Activated gamma-delta T cell treated with anti-CD3 and anti-CD28 coated beads, Interleukin-2, amount 50 U/mL, for 16 hours (primary cell): ENCODE data around the gene BTG2.
"Not testable (repeated sequence)": the region's sequence is repeated elsewhere in the genome, so short reads cannot be mapped to it uniquely, and the experiment has no call there.

Experiments used
- DNase-seq: peaks from one replicate; pipeline ENCODE4 v3.0.0-alpha.2; 2020; ENCODE audit warnings: low read depth

BTG2 gene, protein sequence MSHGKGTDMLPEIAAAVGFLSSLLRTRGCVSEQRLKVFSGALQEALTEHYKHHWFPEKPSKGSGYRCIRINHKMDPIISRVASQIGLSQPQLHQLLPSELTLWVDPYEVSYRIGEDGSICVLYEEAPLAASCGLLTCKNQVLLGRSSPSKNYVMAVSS

GRCh38 chr1:203304919-203305808 is at the start of gene BTG2:
TSS of gene BTG2 (plus strand) at chr1:203305519. CDS start at chr1:203305607, 88 bp downstream.
- DNase-seq, result peak; percentile 86

- DNase-seq, result not testable (repeated sequence)
Observed at GRCh38 chr1:203256636-203257035, 48.7 kb upstream of the BTG2 start.

DNA sequence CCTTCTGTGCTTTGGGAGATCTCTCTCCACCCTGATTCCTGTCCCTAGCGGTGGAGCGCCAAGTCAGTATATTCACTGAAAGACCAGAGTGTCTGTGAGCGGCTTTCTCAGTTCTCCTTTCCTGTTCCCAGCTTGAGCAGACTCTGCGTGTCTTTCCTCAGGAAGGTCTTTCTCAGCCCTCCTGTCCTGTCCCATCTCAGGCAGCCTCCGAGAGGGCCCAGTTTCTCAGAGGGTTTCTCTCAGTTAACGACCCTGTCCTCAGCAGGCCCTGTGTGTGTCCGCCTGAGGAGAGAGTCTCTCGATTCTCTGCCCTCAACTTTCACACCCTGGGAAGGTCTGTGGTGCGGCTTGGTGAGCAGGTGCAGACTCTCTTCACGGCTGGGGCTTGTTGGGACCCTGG is 41.8 kb upstream of the BTG2 start:
- no peak for DNase-seq

- no peak for DNase-seq
Observed at GRCh38 chr1:203264052-203264501, 41.2 kb upstream of the BTG2 start.

- DNase-seq, result no peak
Observed at GRCh38 chr1:203265541-203265940, 39.8 kb upstream of the BTG2 start.

GRCh38 chr1:203266140-203266539 is 39.2 kb upstream of the BTG2 start:
- DNase-seq, result not testable (repeated sequence)

DNA sequence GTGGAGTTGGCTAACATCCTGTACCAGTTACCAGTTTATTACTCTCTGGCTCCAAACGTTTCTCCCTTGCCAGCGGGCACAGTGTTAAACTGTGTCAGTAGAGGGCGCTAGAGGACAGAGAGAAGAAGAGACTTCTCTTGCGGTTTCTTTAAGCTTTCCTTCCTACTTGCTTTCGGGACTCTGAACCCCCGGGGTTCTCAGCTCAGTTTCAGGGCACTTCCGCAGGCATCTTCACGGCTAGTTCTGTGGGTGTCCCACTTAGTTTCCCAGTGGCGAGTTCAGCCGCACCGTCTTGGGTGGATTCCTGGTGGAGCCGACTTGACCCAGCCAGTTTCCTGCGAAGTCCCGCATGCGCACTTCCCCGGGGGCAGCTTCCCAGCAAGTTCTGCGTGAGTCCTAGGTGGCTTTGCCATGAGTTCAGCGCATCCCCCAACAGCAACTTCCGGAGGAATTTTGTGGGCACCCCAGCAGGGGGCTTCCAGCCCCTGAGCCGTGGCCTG is 37.9 kb upstream of the BTG2 start:
- DNase-seq, result peak; percentile 75

DNA sequence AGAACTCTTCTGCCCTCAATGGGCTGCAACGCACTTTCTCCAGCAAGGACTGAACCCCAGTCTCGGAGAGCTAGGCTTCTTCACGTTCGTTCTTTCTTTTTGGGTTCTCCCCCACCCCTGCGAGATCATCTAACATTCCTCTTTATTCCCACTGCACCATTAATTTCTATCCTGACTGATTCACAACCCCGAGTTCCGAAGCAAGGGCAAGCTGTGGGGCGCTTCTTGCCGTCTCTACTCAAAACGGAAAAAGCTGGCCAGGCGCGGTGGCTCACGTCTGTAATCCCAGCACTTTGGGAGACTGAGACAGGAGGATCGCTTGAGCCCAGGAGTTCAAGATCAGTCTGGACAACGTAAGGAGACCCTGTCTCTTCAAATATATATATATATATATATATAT is 37.4 kb upstream of the BTG2 start:
- no peak for DNase-seq

DNA sequence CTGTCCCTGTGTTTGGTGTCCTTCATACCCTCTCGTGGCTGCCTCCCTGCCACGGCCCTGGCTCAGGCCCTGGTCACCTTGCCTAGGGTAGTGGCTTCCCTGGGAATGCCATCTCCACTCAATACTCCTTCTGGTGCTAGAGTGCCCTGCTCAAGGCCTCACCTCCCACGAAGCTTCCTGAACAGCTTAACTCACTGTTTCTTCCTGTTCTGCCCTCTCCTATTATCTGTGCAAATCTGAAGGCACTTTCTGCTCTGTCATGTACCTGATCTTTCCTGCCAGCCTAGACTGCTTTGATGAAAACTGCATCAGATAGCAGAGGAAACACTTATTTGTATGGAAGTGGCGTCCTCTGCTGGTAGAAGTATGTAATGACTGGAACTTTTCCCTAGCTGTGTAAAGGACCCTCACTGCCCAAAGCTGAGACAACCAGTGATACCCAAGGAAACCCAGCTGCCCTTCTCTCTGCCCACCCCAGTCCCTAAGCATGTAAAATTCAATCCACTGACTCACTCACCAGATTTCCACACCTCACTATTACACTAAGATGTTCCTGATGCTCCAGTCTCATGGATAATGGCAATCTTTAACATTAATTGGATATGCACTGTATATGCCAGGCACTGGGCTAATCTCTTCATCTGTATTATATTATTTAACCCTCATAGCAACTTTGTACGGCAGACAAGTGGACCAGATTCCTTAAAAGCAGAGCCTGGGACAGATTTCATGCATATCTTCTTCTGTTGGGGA is 36.2 kb upstream of the BTG2 start:
- DNase-seq, result no peak

- no peak for DNase-seq
Observed at GRCh38 chr1:203269654-203270020, 35.7 kb upstream of the BTG2 start.

DNA sequence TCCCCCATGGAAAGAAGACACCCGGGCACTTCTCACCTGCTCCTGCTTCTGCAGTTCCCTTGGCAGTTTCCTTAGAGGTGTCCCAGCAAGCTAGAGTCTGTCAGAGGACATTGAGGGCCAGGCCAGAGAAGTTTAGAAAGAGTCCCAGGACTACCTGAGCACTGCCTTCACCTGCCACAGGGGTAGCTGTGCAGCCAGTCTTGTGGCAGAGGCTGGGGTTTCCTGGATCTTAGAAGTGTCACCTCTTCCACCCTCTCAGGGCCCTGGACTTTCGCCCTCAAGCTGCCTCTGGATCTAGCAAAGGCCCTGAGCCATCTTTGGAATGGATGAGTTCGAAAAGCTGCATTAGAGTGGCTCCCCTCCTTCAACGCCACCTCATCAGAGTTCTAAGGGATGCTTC is 34.9 kb upstream of the BTG2 start:
- no peak for DNase-seq

DNA sequence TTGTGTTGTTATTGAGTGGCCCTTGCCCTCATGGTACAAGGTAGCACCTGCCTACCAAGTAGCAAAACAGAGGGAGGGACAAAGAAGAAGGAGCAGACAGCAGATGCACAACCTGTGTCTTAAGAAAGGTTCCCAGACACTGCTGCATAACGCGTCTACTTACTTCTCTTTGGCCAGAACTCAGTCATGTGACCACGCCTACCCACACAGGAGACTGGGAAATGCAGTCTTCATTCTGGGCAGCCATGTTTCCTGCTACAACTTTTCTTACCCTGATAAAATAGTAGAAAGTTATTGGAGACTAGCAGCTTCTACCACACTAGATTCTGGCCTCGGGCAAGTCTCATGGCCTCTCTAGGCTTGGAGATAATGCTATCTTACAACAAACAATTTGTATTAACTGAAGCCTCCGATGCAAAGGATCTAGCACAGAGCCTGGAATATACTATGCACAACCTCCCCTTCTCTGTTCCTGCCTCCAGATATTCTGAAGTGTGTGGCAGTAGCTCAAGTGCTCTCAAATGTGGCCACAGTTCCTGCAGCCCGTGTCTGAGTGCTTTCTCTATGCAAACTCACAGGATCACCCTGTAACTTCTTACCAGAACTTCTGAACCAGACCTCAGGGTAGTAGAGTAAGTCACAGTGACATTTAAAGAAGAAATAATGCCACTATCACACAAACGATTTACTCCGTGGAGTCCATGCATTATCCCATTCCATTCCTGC is 34.1 kb upstream of the BTG2 start:
- DNase-seq, result no peak

GRCh38 chr1:203271962-203272632 is 33.2 kb upstream of the BTG2 start:
- no peak for DNase-seq

DNA sequence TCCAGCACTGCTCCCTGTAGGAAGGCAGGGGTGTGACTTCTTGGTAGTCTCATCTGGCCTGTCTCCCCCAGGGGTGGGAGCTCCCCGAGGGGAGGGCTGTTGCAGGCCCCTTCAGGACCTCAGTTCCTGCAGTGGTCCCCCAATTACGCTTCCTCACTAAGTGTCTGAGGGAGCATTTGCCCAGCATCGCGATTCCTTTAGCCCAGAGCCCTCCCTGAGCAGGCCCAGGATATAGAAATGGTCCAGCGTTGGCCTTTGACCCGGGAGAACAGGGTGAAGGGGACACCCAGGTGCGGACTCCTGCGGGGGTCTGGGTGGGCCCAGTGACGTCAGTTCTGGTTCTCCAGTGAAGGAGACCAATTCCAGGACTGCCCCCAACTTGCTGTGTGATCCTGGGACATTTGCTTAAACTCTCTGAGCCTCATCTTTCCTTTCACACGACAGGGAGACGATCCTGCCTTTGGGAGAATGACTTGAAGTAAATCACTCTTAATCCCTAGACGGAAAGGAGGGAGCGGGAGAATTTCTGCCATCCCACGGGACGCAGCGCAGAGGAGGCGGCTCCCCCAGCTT is 32.6 kb upstream of the BTG2 start:
- no peak for DNase-seq

GRCh38 chr1:203273206-203273868 is 32.0 kb upstream of the BTG2 start:
- DNase-seq, result peak; percentile 92

DNA sequence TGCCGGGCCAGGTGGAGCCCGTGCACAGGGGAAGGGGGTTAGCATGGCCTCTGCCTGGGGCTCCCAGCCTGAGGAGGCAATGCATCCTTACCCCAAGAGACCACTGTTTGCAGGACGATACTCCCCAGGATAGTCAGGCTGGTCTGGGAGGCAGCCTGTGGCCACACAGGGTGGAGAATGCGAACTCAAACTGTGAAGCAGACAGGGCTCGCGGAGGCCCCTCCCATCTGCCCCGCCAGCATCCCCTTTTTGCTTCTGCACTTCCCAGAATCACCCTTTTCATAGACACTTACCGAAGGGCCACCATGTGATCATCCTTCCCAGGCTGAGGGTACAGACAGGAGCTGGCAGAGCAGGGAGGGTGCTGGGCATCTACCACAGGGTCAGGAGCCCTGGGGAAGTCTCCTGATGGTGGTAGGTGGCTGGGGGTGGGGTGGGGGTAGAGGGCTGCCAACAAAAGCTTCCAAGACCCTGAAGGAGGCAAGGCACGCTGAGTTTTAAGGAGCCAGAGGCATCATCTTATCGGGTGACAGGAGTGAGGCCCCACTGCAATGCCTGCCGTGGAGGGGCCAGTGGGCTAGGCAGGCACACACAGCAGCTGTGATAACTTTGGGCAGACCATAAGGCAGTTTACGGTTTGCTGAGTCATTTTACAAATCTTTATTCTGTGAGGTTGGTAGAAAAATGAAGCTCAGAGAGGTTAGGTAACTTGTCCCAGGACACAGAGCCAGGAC is 31.3 kb upstream of the BTG2 start:
- no peak for DNase-seq

- DNase-seq, result no peak
Observed at GRCh38 chr1:203274603-203275381, 30.5 kb upstream of the BTG2 start.

- no peak for DNase-seq
Observed at GRCh38 chr1:203275656-203276272, 29.6 kb upstream of the BTG2 start.

- DNase-seq, result no peak
Observed at GRCh38 chr1:203276408-203276807, 28.9 kb upstream of the BTG2 start.
